Epithelial cell of proximal tubule (primary cell): ENCODE results near the gene IFNGR1. TPM values are rescaled to one million over a fixed set of nuclear protein-coding genes. Genes with fewer than 3 reads are reported as not detected.
A peak's percentile ranks its signal among the peaks of the same experiment; 100 is the strongest.

Experiments
- DNase-seq: peaks from one replicate; pipeline ENCODE4 v3.0.0-alpha.2; 2011; ENCODE audit warnings: low read depth
- H3K4me3 ChIP-seq: 2 replicates; pipeline ENCODE4 v1.5.1; 2011; ENCODE audit warnings: low read depth, mild to moderate bottlenecking, low read length
- CTCF ChIP-seq: conservative IDR thresholded peaks from 2 replicates; pipeline ENCODE4 v1.5.1; 2012; ENCODE audit warnings: low read depth, mild to moderate bottlenecking, low read length
- total RNA-seq: library from RNA; depleted of rRNA; stranded (reverse); fragments of >200 nt; gene quantifications from 2 replicates; pipeline ENCODE4 v1.2.3, GENCODE V29; 2015

Gene IFNGR1
- total RNA-seq, 1 donor from 2014 or later: 27.2 TPM

GRCh38 chr6:137202078-137202477 lies 17.1 kb downstream of the IFNGR1 start:
- no peak for DNase-seq
- no peak overlapping the region for H3K4me3 ChIP-seq
- peak; percentile 35 for TF ChIP-seq CTCF

GRCh38 chr6:137201006-137201405 lies 18.2 kb downstream of the IFNGR1 start:
- DNase-seq: no peak
- no peak for TF ChIP-seq CTCF
- no peak overlapping the region for H3K4me3 ChIP-seq

- no peak for TF ChIP-seq CTCF
- no peak overlapping the region for H3K4me3 ChIP-seq
- DNase-seq: no peak
These were observed 18.9 kb downstream of the IFNGR1 start for GRCh38 chr6:137200288-137200687.

- no peak overlapping the region for H3K4me3 ChIP-seq
- no peak for DNase-seq
- no peak for TF ChIP-seq CTCF
These were observed 21.2 kb downstream of the IFNGR1 start for GRCh38 chr6:137197684-137198645.

GRCh38 chr6:137193256-137194070 lies 25.7 kb downstream of the IFNGR1 start:
- TF ChIP-seq CTCF: no peak
- H3K4me3 ChIP-seq: no peak overlapping the region
- DNase-seq: no peak

GRCh38 chr6:137192821-137193220 lies 26.4 kb downstream of the IFNGR1 start:
- H3K4me3 ChIP-seq: no peak overlapping the region
- no peak for TF ChIP-seq CTCF
- DNase-seq: no peak
